ENCODE results near the gene ISOC1. TPM values are rescaled to one million over a fixed set of nuclear protein-coding genes. Genes with fewer than 3 reads are reported as not detected.

The ISOC1 gene
- polyA plus RNA-seq (2012; ENCODE audit: missing spikeins): 21.9 TPM

DNA sequence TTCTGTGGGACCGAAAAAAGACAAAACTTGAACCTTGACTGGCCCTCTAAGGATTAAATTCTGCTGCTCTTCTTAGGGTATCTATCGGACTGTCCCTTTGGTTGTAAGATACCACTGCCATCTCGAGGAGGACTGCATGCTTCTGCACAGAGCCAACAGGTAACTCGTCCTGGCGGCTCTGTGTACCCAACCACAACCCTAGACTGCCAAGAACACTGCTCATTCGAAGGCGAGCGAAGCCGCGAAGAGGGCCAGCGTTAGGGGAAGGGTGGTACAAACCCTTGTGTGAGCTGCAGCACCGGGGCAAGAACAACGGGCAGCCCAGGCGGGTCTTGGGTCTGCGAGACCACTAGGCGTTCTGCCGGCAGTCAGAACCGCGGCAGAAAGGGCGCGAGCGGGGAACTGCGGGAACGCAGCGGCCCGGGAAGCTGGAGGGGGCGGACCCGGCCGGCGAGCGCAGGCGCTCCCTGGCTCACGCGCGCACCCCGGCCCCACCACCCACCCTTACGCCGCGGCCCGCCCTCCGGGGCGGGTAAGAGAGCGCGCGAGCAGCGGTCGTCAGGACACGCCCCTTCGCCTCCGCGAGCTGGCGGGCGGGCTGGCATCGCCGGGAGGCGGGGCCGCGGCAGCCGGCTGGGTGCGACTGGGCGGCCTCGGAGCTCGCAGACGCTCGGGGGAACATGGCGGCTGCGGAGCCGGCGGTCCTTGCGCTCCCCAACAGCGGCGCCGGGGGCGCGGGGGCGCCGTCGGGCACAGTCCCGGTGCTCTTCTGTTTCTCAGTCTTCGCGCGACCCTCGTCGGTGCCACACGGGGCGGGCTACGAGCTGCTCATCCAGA is at the start of gene ISOC1:
ISOC1 (plus strand) TSS at position 663 of the 837 bp plus-strand sequence; CDS start at position 681, 18 bp downstream.
- FAIRE-seq: peak; percentile 86
- peak; percentile 68 for DNase-seq (ENCODE audit: insufficient read length)
- TF ChIP-seq POLR2AphosphoS5 (IDR thresholded peaks at IDR 0.05; ENCODE audit: low read depth, low read length): peak; percentile 71
- peak; percentile 41; the same call in 1 of the 2 replicates for TF ChIP-seq TAF1 (IDR thresholded peaks at IDR 0.05; ENCODE audit: borderline replicate concordance, low read depth, low read length)
- TF ChIP-seq POLR2A (IDR thresholded peaks at IDR 0.05; ENCODE audit: low read depth, low read length): peak; percentile 90

GRCh38 chr5:129046151-129046550 is 48.4 kb upstream of the ISOC1 start:
- TF ChIP-seq POLR2A (IDR thresholded peaks at IDR 0.05; ENCODE audit: low read depth, low read length) (no peak), TAF1 (IDR thresholded peaks at IDR 0.05; ENCODE audit: borderline replicate concordance, low read depth, low read length) (no peak), POLR2AphosphoS5 (IDR thresholded peaks at IDR 0.05; ENCODE audit: low read depth, low read length) (no peak)
- DNase-seq (ENCODE audit: insufficient read length): no peak
- FAIRE-seq: no peak

- TF ChIP-seq POLR2A (IDR thresholded peaks at IDR 0.05; ENCODE audit: low read depth, low read length) (no peak), TAF1 (IDR thresholded peaks at IDR 0.05; ENCODE audit: borderline replicate concordance, low read depth, low read length) (no peak), POLR2AphosphoS5 (IDR thresholded peaks at IDR 0.05; ENCODE audit: low read depth, low read length) (no peak)
- DNase-seq (ENCODE audit: insufficient read length): no peak
- FAIRE-seq: no peak
Measured at GRCh38 chr5:129048509-129048908, 46.0 kb upstream of the ISOC1 start.

GRCh38 chr5:129049126-129049799 is 45.3 kb upstream of the ISOC1 start:
- DNase-seq (ENCODE audit: insufficient read length) (no peak), FAIRE-seq (no peak)
- TF ChIP-seq TAF1 (IDR thresholded peaks at IDR 0.05; ENCODE audit: borderline replicate concordance, low read depth, low read length): no peak
- no peak for TF ChIP-seq POLR2A (IDR thresholded peaks at IDR 0.05; ENCODE audit: low read depth, low read length)
- TF ChIP-seq POLR2AphosphoS5 (IDR thresholded peaks at IDR 0.05; ENCODE audit: low read depth, low read length): no peak

DNA sequence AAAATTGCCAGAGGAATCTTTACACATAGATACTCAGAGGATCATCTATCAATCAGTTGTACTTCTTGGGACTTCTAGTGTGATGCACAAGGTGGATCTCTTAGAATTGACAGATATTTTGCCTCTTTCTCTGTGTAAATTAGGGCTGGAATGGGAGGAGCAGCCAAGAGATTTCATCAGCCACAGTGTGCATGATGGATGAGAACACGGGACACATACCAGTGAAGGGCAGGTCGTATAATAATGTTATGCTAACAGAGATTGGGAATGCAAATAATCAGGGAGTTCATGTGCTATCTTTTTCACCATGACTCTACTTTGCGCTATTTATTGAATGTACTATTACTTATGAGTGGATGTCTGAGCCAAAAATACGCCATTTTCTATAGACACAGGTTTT is 43.3 kb upstream of the ISOC1 start:
- no peak for TF ChIP-seq POLR2AphosphoS5 (IDR thresholded peaks at IDR 0.05; ENCODE audit: low read depth, low read length)
- no peak for TF ChIP-seq TAF1 (IDR thresholded peaks at IDR 0.05; ENCODE audit: borderline replicate concordance, low read depth, low read length)
- no peak for TF ChIP-seq POLR2A (IDR thresholded peaks at IDR 0.05; ENCODE audit: low read depth, low read length)
- no peak for FAIRE-seq
- DNase-seq (ENCODE audit: insufficient read length): no peak

GRCh38 chr5:129053438-129053837 is 41.1 kb upstream of the ISOC1 start:
- no peak for FAIRE-seq
- DNase-seq (ENCODE audit: insufficient read length): no peak
- TF ChIP-seq TAF1 (IDR thresholded peaks at IDR 0.05; ENCODE audit: borderline replicate concordance, low read depth, low read length) (no peak), POLR2A (IDR thresholded peaks at IDR 0.05; ENCODE audit: low read depth, low read length) (no peak), POLR2AphosphoS5 (IDR thresholded peaks at IDR 0.05; ENCODE audit: low read depth, low read length) (no peak)

GRCh38 chr5:129057329-129057728 is 37.2 kb upstream of the ISOC1 start:
- TF ChIP-seq POLR2AphosphoS5 (IDR thresholded peaks at IDR 0.05; ENCODE audit: low read depth, low read length): no peak
- TF ChIP-seq TAF1 (IDR thresholded peaks at IDR 0.05; ENCODE audit: borderline replicate concordance, low read depth, low read length): no peak
- no peak for TF ChIP-seq POLR2A (IDR thresholded peaks at IDR 0.05; ENCODE audit: low read depth, low read length)
- FAIRE-seq: no peak
- no peak for DNase-seq (ENCODE audit: insufficient read length)

GRCh38 chr5:129061849-129062248 is 32.7 kb upstream of the ISOC1 start:
- no peak for DNase-seq (ENCODE audit: insufficient read length)
- TF ChIP-seq TAF1 (IDR thresholded peaks at IDR 0.05; ENCODE audit: borderline replicate concordance, low read depth, low read length): no peak
- TF ChIP-seq POLR2AphosphoS5 (IDR thresholded peaks at IDR 0.05; ENCODE audit: low read depth, low read length): no peak
- TF ChIP-seq POLR2A (IDR thresholded peaks at IDR 0.05; ENCODE audit: low read depth, low read length): no peak
- FAIRE-seq: no peak

DNA sequence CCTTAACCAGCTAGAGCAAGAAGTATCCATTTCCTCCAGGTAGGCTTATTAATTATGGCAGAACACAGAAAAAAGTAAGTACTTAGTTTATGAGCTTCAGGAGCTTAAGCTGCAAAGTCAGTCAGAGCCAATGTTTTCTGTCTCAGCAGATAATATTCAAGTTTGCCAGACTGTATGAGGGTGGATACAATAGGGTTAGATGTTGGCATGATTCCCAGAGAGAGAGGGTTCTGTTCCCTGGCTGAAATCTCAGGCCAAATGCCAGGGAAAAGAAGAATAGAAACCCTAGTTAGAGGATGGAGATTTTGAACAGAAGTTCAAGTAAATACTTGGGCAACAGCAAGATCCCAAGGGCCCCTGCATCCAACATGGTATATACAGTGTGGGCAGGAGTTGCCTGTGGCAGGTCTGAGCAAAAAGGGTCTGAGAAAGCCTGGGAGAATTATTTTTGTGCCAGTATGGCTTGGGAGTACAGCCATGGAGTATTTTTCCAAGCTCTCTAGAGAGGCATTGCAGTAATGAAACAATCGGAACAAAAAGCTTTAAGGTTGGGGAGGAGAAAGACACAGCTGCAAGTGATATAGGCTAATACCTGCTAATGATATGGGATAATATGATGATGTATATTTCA is 31.0 kb upstream of the ISOC1 start:
- no peak for TF ChIP-seq TAF1 (IDR thresholded peaks at IDR 0.05; ENCODE audit: borderline replicate concordance, low read depth, low read length)
- no peak for TF ChIP-seq POLR2AphosphoS5 (IDR thresholded peaks at IDR 0.05; ENCODE audit: low read depth, low read length)
- TF ChIP-seq POLR2A (IDR thresholded peaks at IDR 0.05; ENCODE audit: low read depth, low read length): no peak
- DNase-seq (ENCODE audit: insufficient read length) (no peak), FAIRE-seq (no peak)

DNA sequence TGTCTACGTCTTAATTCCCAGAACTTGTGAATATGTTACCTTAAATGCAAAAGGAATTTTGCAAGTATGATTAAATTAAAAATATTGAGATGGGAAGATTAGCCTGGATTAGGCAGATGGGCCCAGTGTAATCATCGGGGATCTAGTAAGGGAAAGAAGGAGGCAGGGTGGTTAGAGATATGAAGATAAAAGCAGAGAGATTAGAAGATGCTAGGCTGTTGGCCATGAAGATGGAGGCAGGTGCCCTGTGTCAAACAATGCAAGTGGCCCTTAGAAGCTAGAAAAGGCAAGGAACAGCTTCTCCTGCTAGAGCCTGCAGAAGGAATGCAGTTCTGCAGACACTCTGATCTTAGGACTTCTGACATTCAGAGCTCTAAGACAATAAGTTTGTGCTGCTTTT is 28.8 kb upstream of the ISOC1 start:
- no peak for FAIRE-seq
- DNase-seq (ENCODE audit: insufficient read length): no peak

GRCh38 chr5:129067745-129068144 is 26.8 kb upstream of the ISOC1 start:
- no peak for TF ChIP-seq TAF1 (IDR thresholded peaks at IDR 0.05; ENCODE audit: borderline replicate concordance, low read depth, low read length)
- no peak for TF ChIP-seq POLR2A (IDR thresholded peaks at IDR 0.05; ENCODE audit: low read depth, low read length)
- no peak for TF ChIP-seq POLR2AphosphoS5 (IDR thresholded peaks at IDR 0.05; ENCODE audit: low read depth, low read length)
- FAIRE-seq (no peak), DNase-seq (ENCODE audit: insufficient read length) (no peak)

More for the DNA sequence above, 28.8 kb upstream of the ISOC1 start:
- TF ChIP-seq POLR2AphosphoS5 (IDR thresholded peaks at IDR 0.05; ENCODE audit: low read depth, low read length) (no peak), POLR2A (IDR thresholded peaks at IDR 0.05; ENCODE audit: low read depth, low read length) (no peak)
